GM12874 (cell line): ENCODE results near the gene MYBPC1.

Source experiments
- CTCF ChIP-seq: IDR thresholded peaks from 2 replicates; pipeline ENCODE4 v1.5.1; 2011; ENCODE audit warnings: low read depth, mild to moderate bottlenecking, control low read depth, low read length, moderate library complexity; ENCODE audit not compliant: insufficient read depth

MYBPC1 gene

GRCh38 chr12:101642115-101643067, 47.6 kb downstream of the MYBPC1 start:
- no peak for TF ChIP-seq CTCF

DNA sequence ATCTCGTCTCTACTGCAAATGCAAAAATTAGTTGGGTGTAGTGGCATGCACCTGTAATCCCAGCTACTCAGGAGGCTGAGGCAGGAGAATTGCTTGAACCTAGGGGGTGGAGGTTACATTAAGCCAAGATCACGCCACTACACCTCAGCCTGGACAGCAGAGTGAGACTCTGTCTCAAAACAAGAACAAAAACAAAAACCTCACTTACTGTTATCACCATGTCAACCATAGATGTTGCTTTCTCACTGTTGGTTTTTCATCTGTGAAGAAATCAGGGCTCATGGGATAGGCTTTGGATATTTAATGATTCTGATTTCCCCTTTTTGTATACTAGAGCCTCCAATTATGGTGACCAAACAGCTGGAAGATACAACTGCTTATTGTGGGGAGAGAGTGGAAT, 52.9 kb downstream of the MYBPC1 start:
- no peak for TF ChIP-seq CTCF

DNA sequence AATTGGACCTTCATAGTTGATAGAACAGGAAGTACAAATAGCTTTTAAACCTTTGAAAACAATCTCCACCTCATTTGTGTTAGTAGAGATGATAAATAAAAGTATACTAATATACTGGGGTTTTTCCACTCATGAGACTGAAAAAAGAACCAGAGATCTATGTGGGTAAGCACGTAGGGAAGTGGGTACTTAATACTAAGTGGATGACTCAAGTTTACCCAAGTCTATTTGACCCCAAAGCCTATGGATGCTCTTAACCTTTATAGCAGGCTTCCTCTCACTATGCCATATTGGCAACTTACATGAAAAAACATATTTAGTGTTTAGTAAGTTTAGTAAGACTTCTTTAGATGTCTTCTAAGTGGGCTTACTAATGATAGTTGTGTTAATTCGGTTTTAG, 53.4 kb downstream of the MYBPC1 start:
- TF ChIP-seq CTCF: no peak

DNA sequence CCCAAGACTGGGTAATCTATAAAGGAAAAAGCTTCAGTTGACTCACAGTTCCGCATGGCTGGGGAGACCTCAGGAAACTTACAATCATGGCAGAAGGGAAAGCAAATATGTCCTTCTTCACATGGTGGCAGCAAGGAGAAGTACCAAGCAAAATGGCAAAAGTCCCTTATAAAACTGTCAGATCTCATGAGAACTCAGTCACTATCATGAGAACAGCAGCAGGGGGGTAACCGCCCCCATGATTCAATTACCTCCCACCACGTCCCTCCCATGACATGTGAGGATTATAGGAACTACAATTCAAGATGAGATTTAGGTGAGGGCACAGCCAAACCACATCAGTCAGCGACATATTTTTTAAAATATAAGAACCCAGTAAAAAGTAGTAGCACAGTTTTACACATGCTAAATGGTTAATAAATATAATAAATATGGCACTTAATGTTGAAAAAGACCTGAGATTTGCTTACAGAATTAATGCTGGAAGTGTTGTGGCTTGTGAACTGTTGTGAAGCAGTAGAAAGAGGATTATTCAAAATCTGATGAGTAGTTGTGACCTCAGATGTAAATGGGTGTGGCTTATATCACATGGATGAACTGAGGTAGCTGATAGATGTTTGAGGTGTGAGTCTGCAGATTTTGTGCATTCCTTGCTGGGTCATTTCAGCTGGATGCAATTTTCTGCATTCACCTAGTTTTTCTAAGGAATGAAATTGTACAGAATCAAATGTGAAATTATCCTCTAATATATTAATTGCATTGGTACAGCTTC, 55.8 kb downstream of the MYBPC1 start:
- no peak for TF ChIP-seq CTCF

- no peak for TF ChIP-seq CTCF
Observed at GRCh38 chr12:101653030-101653429, 58.3 kb downstream of the MYBPC1 start.

DNA sequence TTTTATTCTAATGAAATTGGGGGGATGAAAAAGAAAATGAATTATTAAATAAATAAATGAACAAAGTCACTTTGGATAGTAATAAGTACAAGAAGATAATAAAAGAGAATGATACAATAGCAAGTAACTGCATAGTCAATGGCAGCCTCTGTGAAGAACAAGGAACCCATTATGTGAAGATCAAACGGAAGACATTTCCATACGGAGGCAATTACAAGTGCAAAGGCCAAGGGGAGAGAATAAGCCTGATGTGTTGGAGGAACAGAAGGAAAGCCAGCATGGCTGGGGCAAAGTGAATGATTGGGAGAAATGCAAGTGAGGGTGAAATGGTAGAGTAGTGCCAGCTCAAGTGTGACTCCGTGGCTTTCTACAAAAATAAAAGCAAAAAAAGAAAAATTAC, 58.7 kb downstream of the MYBPC1 start:
- TF ChIP-seq CTCF: no peak

DNA sequence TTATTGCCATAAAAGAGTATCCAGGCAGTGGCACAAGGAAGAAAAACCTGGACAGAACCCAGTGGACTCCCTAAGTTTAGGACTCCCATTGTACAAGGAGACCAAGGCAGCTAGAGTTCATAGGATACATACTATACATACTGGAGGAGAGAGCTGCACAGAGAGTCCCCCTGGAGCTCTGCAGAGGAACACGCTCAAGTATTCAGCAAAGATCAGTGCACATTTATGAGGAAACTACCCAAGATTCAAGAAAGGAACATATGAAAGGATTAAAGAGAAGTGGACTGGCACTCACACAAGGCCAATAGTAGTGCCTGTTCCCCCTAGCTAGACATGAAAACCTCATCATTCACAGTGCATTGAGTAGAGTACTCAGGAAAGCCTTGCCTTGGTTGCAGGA, 59.7 kb downstream of the MYBPC1 start:
- TF ChIP-seq CTCF: no peak
